SKM-1 (cell line): ENCODE measurements around the gene SYNJ2BP.
"Not testable (repeated sequence)": the region's sequence is repeated elsewhere in the genome, so short reads cannot be mapped to it uniquely, and the experiment has no call there.

Source experiments
- DNase-seq: peaks from one replicate; lab custom pipeline; 2025; ENCODE audit not compliant: unreplicated experiment; lab: John Stamatoyannopoulos, UW

The SYNJ2BP gene, protein sequence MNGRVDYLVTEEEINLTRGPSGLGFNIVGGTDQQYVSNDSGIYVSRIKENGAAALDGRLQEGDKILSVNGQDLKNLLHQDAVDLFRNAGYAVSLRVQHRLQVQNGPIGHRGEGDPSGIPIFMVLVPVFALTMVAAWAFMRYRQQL

GRCh38 chr14:70416725-70417349 is at the start of gene SYNJ2BP:
SYNJ2BP (minus strand) TSS chr14:70417090; CDS start chr14:70416963, 127 bp downstream.
- DNase-seq: no peak

- no peak for DNase-seq
These were observed 37.8 kb upstream of the SYNJ2BP start for GRCh38 chr14:70454731-70455130.

- no peak for DNase-seq
These were observed 35.0 kb upstream of the SYNJ2BP start, which contains the start of gene ADAM21 for GRCh38 chr14:70451874-70452273. ADAM21 (plus strand) TSS chr14:70452174; CDS start chr14:70457500, 5,326 bp downstream.

DNA sequence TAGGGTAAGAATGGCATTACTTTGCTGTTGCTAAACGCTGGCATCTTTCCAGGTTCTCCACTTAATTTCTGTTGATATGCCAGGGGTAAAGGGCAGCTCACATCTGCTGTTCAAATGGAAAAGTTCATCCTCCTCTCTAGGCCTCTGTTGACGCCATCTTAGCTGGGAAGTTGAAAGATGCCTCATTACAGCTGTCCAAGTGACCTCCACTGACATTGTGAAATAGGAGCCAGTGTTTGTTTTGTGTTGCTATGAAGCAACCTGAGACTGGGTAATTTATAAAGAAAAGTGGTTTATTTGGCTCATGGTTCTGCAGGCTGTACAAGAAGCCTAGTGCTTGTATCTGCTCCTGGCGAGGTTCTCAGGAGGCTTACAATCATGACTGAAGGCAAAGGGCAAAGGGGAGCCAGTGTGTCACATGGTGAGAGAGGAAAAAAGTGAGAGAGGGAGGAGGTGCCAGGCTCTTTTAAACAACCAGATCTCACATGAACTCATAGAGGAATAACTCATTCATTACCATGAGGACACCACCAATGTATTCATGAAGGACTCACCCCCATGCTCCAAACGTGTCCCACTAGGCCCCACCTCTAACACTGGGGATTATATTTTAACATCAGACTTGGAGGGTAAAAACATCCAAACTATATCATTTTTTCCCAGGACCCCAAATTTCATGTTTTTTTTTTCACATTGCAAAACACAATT is 31.9 kb upstream of the SYNJ2BP start:
- no peak for DNase-seq

DNA sequence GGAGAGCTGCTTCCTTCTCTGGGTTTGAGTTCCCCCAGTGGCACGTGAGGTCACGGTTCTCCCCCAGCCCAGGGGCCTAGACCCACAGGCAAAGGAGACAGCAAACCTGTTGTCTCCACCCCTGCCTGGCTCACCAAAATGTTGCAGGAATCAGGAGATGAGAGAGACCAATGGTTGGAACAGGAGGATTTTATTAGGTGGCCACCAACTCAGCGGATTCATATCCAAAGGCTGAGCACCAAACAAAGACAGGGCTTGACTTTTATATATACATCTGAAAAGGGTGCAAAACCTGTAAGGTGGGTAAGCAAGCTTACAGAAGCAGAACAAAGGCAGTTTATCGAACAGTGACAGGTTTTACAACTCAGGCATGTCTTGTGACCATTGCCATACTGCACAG is 25.9 kb upstream of the SYNJ2BP start:
- DNase-seq: no peak

DNA sequence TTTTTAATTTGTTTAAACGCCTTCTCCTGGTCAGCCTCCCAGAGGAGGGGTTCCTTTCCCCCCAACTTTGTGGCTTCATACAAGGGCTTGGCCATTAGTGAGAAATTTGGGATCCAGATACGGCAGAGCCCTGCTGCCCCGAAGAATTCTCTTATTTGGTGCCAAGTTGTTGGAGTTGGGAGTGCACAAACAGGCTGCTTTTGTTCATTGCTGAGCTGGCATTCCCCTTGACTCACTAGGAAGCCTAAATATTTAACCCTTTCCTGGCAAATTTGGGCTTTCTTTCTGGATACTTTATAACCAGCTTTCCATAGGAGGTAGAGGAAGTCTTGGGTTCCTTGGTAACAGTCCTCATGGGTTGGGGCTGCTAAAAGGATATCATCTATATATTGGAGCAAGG is 24.8 kb upstream of the SYNJ2BP start:
- DNase-seq: no peak

DNA sequence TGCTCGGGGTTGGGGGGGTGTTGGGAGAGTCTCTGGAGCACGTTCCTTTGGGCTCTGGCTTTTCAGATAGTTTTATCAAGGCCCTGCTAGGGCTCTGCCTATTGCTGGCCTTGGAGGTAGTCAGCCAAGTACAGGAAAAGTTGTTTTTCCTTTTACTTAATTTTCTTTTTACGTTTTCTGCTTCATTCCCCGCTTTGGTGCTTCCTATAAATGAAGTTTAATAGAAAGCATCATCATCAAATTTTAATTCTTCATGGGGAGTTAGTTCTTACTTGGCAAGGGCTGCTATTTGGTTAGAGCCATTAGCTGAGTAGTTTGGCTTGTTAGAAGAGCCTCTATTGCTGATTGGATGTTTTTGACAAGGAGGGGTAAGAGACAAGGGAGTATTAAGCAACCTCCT is 20.0 kb upstream of the SYNJ2BP start:
- no peak for DNase-seq

DNA sequence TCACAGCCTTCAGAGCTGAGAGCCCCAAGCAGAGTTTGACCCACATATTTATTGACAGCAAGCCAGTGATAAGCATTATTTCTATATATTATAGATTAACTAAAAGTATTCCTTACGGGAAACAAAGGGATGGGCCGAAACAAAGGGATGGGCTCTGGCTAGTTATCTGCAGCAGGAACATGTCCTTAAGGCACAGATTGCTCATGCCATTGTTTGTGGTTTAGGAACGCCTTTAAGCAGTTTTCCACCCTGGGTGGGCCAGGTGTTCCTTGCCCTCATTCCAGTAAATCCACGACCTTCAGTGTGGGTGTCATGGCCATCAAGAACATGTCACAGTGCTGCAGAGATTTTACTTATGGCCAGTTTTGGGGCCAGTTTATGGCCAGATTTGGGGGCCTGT is 9.7 kb upstream of the SYNJ2BP start:
- not testable (repeated sequence) for DNase-seq

- no peak for DNase-seq
These were observed 8.5 kb upstream of the SYNJ2BP start for GRCh38 chr14:70425354-70425753.

GRCh38 chr14:70422538-70422937 is 5.6 kb upstream of the SYNJ2BP start:
- no peak for DNase-seq

DNA sequence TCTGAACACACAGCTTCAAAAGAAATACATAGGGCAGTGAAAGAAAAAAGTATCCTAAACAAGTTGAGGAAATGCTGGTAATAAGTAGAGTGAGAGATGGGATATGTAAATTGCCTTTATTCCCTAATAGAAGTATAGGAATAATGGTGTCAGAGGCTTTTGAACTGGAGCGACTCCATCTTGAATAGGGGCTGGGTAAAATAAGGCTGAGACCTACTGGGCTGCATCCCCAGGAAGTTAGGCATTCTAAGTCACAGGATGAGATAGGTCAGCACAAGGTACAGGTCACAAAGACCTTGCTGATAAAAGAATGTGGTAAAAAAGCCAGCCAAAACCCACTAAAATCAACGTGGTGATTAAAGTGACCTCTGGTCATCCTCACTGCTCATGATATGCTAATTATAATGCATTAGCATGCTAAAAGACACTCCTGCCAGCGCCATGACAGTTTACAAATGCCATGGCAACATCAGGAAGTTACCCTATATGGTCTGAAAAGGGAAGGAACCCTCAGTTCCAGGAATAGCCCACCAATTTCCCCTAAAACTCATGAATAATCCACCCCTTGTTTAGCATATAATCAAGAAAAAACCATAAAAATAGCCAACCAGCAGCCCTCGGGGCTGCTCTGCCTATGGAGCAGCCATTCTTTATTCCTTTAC is 2.5 kb upstream of the SYNJ2BP start:
- DNase-seq: not testable (repeated sequence)

- DNase-seq: no peak
These were observed 559 bp downstream of the SYNJ2BP start for GRCh38 chr14:70416338-70416724.

- DNase-seq: no peak
These were observed 1.1 kb downstream of the SYNJ2BP start for GRCh38 chr14:70415788-70416187.

DNA sequence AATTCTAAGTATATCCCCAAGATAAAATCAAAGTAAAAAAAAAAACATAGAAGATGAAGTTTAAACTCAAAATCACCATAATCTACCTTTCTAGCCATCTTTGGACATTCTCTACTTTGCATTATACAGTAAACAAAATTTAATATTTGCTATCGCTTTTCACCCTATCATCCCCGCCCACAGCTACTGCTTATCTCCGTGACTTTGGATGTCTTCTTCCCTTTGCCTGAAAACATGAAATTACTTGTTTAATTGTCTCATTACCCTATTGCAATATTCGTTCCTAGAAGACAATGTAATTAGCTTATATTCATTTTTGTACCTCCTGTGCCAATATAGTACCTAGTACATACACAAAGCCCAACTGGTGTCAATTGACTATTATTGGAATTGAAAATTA is 9.3 kb downstream of the SYNJ2BP start:
- no peak for DNase-seq

GRCh38 chr14:70406216-70406615 is 10.7 kb downstream of the SYNJ2BP start:
- DNase-seq: not testable (repeated sequence)

DNA sequence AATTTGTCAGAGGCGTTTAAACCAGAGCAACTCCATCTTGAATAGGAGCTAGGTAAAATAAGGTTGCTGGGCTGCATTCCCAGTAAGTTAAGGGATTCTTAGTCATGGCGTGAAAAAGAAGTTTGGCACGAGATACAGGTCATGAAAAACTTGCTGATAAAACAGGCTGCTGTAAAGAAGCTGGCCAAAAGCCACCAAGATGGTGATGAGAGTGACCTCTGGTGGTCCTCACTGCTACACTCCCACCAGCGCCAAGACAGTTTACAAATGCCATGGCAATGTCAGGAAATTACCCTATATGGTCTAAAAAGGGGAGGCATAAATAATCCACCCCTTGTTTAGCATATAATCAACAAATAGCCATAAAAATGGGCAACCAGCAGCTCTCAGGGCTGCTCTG is 13.6 kb downstream of the SYNJ2BP start:
- not testable (repeated sequence) for DNase-seq

- DNase-seq: no peak
These were observed 15.2 kb downstream of the SYNJ2BP start for GRCh38 chr14:70401643-70402042.

- no peak for DNase-seq
These were observed 18.0 kb downstream of the SYNJ2BP start for GRCh38 chr14:70398706-70399431.

DNA sequence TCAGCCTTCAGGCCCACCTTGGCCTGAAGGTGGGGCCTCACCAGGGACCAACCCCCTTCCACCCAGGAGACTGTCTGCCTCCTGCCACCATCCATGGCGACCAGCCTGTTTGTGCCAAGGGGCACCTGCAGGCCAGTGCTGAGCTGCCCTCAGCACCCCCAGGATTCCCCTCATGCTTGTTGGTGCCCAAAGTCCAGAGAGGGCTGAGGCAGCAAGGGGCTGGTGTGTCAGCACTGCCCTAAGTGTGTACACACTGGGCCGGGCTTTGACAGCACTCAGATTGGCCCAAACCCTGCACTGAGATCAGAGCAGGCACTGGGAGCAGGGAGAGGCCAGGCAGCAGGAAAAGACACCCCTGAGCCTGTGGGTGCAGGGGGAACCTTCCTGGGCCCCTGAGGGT is 18.6 kb downstream of the SYNJ2BP start:
- no peak for DNase-seq

- DNase-seq: no peak
These were observed 19.1 kb downstream of the SYNJ2BP start for GRCh38 chr14:70397746-70398145.

DNA sequence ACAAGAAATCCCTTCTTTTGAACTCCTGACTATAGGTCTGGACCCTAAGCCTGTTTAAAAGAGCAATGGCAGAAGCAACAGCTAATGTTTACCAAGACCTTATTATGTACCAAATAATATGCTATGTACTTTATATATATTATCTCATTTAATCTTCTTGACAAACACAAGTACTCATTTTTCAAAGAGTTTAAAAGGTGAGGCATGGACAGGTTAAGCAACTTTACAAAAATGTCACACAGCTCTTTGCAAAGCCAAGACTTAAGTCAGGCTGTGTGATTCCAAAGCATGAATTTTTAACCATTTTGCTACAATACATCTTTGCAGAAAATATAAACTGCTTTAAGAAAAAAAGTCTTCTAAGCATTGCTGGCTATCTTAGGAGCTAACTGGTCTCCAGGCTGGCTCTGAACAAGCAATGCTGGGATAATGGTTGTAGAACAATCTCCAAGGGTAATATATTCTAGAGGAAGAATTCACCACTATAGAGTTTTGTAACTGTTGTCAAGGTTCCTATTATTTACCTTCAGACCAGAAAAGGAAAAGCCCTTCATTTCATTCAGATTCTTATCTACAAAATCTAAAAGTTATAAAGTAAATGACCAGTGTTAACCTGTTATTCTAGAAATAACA is 22.1 kb downstream of the SYNJ2BP start:
- no peak for DNase-seq
